Inferior parietal cortex (tissue), 1 donor: Measurements from ENCODE around the gene PSMB9.
"Not testable (repeated sequence)": the region's sequence is repeated elsewhere in the genome, so short reads cannot be mapped to it uniquely, and the experiment has no call there.

Source experiments
- DNase-seq: peaks from one replicate; pipeline ENCODE4 v3.0.0-alpha.2; 2016; ENCODE audit errors: extremely low spot score

PSMB9 gene

GRCh38 chr6:32853541-32854375, at the start of gene PSMB9, which contains the start of gene TAP1:
PSMB9 (plus strand) TSS chr6:32854192; CDS start chr6:32854230, 38 bp downstream.
TAP1 (minus strand) TSS chr6:32853704; CDS start chr6:32853636, 68 bp downstream.
- peak; percentile 93 for DNase-seq

GRCh38 chr6:32805404-32805803, 48.6 kb upstream of the PSMB9 start:
- DNase-seq: not testable (repeated sequence)

GRCh38 chr6:32807020-32807580, 46.9 kb upstream of the PSMB9 start:
- no peak for DNase-seq

GRCh38 chr6:32809171-32809570, 44.8 kb upstream of the PSMB9 start:
- no peak for DNase-seq

GRCh38 chr6:32814145-32814544, 39.8 kb upstream of the PSMB9 start:
- no peak for DNase-seq

DNA sequence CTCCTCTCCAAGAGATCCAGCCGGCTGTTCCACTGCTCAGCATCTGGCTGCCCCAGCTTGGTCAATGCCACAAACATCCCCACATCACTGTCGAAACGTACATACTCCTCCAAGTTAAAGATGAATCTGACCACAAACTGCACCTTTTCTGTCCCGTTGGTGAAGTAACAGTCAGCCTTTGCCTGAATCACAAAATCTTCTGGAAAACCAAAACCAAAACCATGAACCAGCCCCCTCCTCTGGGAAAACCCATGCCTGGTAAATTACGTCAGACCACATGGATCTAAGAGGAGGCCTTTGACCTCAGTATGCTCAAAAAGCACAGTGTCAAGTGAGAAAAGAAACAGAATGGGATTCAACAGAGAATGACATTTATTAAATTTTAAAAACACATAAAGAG, 38.9 kb upstream of the PSMB9 start:
- DNase-seq: no peak

DNA sequence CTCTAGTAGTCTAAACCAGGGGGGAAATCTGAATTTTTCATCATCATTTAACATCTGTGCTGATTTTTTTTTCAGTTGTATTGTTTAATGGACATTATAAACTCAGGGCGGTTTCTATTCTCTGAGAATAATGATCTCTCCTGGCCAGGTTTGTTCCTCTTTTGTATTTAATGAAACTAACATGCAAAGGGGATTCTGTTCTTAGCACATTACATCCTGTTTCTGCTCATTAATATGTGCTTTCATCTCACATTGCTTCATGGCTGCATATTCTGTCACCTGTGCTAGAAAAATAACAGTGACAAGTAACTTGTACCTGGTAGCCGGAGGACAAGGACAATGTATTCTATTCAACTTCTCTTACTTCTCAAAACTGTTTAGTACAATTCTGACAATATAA, 38.0 kb upstream of the PSMB9 start:
- DNase-seq: no peak

- DNase-seq: no peak
These were observed 37.2 kb upstream of the PSMB9 start, which contains the start of gene HLA-DOB for GRCh38 chr6:32816746-32817204. HLA-DOB (minus strand) TSS chr6:32817002; CDS start chr6:32816951, 51 bp downstream.

- DNase-seq: no peak
These were observed 35.1 kb upstream of the PSMB9 start for GRCh38 chr6:32818867-32819266.

DNA sequence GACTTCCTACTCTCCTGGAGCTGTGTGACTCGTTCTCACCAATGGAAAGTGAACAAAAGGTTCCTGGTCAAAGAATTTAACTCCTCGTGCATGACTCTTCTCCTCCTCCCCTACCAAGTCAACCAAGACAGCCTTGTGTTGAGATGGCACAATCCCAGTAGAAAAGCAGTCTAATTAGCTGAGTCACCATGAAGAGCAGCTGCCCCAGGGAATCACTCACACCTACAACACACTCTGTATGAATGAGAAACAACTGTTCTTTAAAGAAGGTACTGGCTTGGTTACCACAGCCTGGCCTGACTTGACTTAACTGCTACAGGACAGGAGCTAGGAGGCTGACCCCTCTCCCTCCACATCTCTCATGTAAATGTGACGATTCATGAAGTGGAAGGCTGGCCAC, 34.3 kb upstream of the PSMB9 start:
- DNase-seq: no peak

GRCh38 chr6:32825966-32826365, 28.0 kb upstream of the PSMB9 start:
- DNase-seq: peak; percentile 29

- no peak for DNase-seq
These were observed 27.0 kb upstream of the PSMB9 start for GRCh38 chr6:32827025-32827424.

- no peak for DNase-seq
These were observed 24.5 kb upstream of the PSMB9 start for GRCh38 chr6:32829495-32829894.

DNA sequence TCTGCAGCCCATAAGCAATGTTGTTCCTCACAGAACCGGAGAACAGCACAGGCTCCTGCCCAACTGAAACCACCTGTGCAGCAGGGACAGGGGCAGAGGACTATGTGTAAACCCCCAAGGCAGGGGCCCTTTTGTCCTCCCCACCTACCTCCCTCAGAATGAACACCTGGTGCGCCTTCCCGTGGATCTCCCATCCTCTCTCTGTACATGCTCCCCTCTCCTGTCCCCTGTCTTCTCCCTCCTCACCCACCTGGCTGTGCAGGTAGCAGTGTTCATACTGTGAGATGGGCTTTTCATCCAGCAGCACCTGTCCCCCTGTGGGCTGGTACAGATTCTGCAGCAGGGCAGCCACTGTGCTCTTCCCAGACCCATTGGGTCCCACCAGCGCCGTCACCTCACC, 24.0 kb upstream of the PSMB9 start:
- no peak for DNase-seq

- no peak for DNase-seq
These were observed 23.1 kb upstream of the PSMB9 start for GRCh38 chr6:32830936-32831335.

DNA sequence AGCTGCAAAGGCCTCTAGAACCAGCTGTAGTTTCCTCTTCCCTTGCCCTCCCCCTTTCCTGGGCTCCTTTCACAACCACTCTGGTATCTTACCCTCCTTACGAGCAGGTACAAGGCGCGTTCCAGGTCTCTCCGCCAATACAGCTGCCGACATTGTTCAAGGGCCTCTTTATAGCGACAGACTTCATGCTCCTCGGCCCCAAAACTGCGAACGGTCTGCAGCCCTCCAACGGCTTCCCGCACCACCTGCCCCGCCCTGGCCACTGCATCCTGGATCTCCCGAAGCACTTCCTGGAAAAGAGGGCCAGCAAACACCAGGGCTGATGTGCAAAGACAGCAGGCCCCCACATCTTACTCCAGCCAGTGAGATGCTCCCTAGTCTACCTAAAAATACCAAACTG, 21.5 kb upstream of the PSMB9 start:
- DNase-seq: no peak

DNA sequence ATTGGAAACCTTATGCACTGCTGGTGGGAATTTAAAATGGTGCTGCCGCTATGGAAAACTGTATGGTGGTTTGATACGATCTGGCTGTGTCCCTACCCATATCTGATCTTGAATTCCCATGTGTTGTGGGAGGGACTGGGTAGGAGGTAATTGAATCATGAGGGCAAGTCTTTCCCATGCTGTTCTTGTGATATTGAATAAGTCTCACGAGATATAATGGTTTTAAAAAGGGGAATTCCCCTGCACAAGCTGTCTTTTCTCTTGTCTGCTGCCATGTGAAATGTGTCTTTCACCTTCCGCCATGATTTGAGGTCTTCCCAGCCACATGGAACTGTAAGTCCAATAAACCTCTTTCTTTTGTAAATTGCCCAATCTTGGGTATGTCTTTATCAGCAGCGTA, 20.3 kb upstream of the PSMB9 start:
- DNase-seq: no peak

GRCh38 chr6:32835167-32835893, 18.7 kb upstream of the PSMB9 start:
- no peak for DNase-seq

GRCh38 chr6:32836873-32837272, 17.1 kb upstream of the PSMB9 start:
- no peak for DNase-seq

DNA sequence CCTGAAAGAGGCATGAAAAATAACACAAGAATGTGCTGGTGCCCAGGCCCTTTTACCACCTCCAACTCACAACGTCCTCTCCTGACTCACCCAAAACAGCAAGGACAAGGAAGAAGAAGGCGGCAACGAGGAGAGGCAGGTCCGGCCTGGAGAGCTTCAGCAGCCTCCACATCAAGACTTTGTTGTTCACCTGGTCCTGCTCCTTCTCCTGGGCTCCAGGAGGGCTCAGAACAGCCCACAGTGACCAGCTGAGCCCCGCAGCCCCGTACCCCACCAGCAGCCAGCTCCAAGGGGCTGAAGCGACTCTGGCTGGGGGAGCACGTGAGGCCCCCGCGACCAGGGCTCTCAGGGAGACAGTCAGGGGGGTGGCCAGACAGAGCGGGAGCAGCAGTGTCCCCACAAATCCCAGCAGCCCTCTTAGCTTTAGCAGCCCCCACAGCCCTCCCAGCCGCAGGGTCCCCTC, 16.3 kb upstream of the PSMB9 start:
- no peak for DNase-seq

- peak; percentile 95 for DNase-seq
These were observed 15.7 kb upstream of the PSMB9 start, which contains the start of gene TAP2 for GRCh38 chr6:32838114-32838958. TAP2 (minus strand) TSS chr6:32838739; CDS start chr6:32838233, 506 bp downstream.
